ENCODE results near the gene TGFA. TPM values are rescaled to one million over a fixed set of nuclear protein-coding genes. Genes with fewer than 3 reads are reported as not detected.
A peak's percentile ranks its signal among the peaks of the same experiment; 100 is the strongest.

Gene TGFA
- total and polyA plus RNA-seq, 2 experiments from 2014 or later, result 9.2 to 17.3 TPM

DNA sequence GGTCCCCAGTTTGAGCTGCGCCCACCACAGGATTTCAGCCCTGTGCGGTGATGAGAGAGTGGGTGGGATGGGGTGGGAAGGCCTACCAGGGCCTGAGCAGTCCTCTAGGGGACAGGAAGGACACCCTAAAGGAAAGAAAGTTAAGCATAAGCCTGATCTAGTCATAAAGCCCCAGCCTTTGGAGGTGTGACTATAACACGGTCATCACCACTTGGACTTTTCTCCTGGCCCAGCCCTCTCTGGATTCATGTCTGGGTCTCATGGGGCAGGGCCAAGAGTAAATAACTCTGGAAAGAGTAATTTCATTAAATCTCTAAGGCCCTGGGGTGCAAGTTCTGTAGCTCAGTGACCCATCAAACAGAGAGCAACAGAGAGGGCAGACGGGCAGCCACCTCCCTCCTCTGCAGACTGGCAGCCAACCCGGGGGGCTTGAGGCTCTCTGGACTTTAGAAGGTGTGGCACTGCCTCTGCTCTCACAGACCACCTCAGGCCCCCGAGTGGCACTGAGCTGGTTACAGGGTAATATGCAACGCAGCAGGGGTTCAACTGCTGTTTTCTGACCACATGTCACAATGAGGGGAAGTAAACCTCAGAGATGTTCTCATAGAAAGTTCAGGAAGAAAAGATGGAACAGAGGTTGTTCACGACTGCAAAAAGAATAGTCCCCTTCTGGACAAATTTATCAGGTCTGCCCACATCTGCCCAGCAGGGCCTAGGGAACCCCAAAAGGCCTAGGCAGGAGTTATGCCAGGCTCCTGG, 41.5 kb downstream of the TGFA start:
- Histone ChIP-seq H4K20me1 (ENCODE audit: insufficient read depth) (no peaks in the 10 kb centered on the region), H3K4me3 (no peak overlapping the region), H3K4me1 (ENCODE audit: insufficient read depth) (peaks cover 35% of the 10 kb centered on the region), H3K27me3 (replicated peaks; ENCODE audit: insufficient read depth) (no peaks in the 10 kb centered on the region), H3K9me3 (ENCODE audit: low read depth) (no peaks in the 10 kb centered on the region), H3K36me3 (ENCODE audit: low read depth) (no peaks in the 10 kb centered on the region), H3K4me2 (ENCODE audit: unreplicated experiment) (no peak overlapping the region), H3K27ac (no peak overlapping the region), H3K79me2 (ENCODE audit: insufficient read depth) (no peaks in the 10 kb centered on the region), H3F3A (ENCODE audit: insufficient read depth) (peaks cover 15% of the 10 kb centered on the region; the same call in 1 of the 2 replicates), H3K9ac (no peak overlapping the region), H2AFZ (no peak overlapping the region), H3K9me2 (ENCODE audit: insufficient read depth) (no peaks in the 10 kb centered on the region)
- WGBS, 2 experiments (ENCODE audit: low coverage in 1 of 2, low lambda C conversion rate in 2 of 2, missing lambda C conversion rate in 2 of 2), result 85 to 93% methylated on average over 8 of the region's 8 CpGs
- TF ChIP-seq EZH2 (IDR thresholded peaks at IDR 0.05; ENCODE audit: insufficient read depth, poor library complexity, severe bottlenecking), result no peak
- in situ Hi-C loops (cut with MboI), result no loop called here
- peak; percentile 50 for DNase-seq

- TF ChIP-seq EZH2phosphoT487 (IDR thresholded peaks at IDR 0.05; ENCODE audit: insufficient read depth, low read depth) (no peak), EZH2 (IDR thresholded peaks at IDR 0.05; ENCODE audit: insufficient read depth, poor library complexity, severe bottlenecking) (no peak)
- no peak overlapping the region for H3K4me3 ChIP-seq
- H3K36me3 ChIP-seq (ENCODE audit: low read depth), result no peaks in the 10 kb centered on the region
- WGBS, 2 experiments (ENCODE audit: low coverage in 1 of 2, low lambda C conversion rate in 2 of 2, missing lambda C conversion rate in 2 of 2), result 92 to 100% methylated on average over 1 of the region's 1 CpG
- no peaks in the 10 kb centered on the region for H3K9me3 ChIP-seq (ENCODE audit: low read depth)
- no peaks in the 10 kb centered on the region for H3K9me2 ChIP-seq (ENCODE audit: insufficient read depth)
- peak overlapping the region; percentile 30; the same call in 1 of the 2 replicates for H3K27ac ChIP-seq
- peak; percentile 40 for DNase-seq
- no peaks in the 10 kb centered on the region for H3K27me3 ChIP-seq (replicated peaks; ENCODE audit: insufficient read depth)
- H3F3A ChIP-seq (ENCODE audit: insufficient read depth), result no peaks in the 10 kb centered on the region
- peaks cover 19% of the 10 kb centered on the region for H3K4me1 ChIP-seq (ENCODE audit: insufficient read depth)
- no peak overlapping the region for H3K9ac ChIP-seq
- in situ Hi-C loops (cut with MboI), result no loop called here
- no peaks in the 10 kb centered on the region for H4K20me1 ChIP-seq (ENCODE audit: insufficient read depth)
- H3K79me2 ChIP-seq (ENCODE audit: insufficient read depth), result no peaks in the 10 kb centered on the region
- no peak overlapping the region for H2AFZ ChIP-seq
- H3K4me2 ChIP-seq (ENCODE audit: unreplicated experiment), result no peak overlapping the region
Measured at GRCh38 chr2:70510313-70510712, 43.3 kb downstream of the TGFA start.

GRCh38 chr2:70509565-70509964, 44.1 kb downstream of the TGFA start:
- Histone ChIP-seq H3K9ac (no peak overlapping the region), H3K4me2 (ENCODE audit: unreplicated experiment) (no peak overlapping the region), H3K27me3 (replicated peaks; ENCODE audit: insufficient read depth) (no peaks in the 10 kb centered on the region), H3K4me3 (no peak overlapping the region), H3K36me3 (ENCODE audit: low read depth) (no peaks in the 10 kb centered on the region), H3F3A (ENCODE audit: insufficient read depth) (no peaks in the 10 kb centered on the region), H2AFZ (no peak overlapping the region), H3K4me1 (ENCODE audit: insufficient read depth) (peaks cover 19% of the 10 kb centered on the region), H3K79me2 (ENCODE audit: insufficient read depth) (no peaks in the 10 kb centered on the region), H4K20me1 (ENCODE audit: insufficient read depth) (no peaks in the 10 kb centered on the region), H3K9me3 (ENCODE audit: low read depth) (no peaks in the 10 kb centered on the region), H3K9me2 (ENCODE audit: insufficient read depth) (no peaks in the 10 kb centered on the region), H3K27ac (peak overlapping the region; percentile 30)
- TF ChIP-seq EZH2phosphoT487 (IDR thresholded peaks at IDR 0.05; ENCODE audit: insufficient read depth, low read depth) (no peak), EZH2 (IDR thresholded peaks at IDR 0.05; ENCODE audit: insufficient read depth, poor library complexity, severe bottlenecking) (no peak)
- 41 to 48% methylated on average over 3 of the region's 3 CpGs for WGBS, 2 experiments (ENCODE audit: low coverage in 1 of 2, low lambda C conversion rate in 2 of 2, missing lambda C conversion rate in 2 of 2)
- DNase-seq, result peak; percentile 89
- in situ Hi-C loops (cut with MboI), result no loop called here

GRCh38 chr2:70508711-70509462, 44.7 kb downstream of the TGFA start:
- TF ChIP-seq EZH2phosphoT487 (IDR thresholded peaks at IDR 0.05; ENCODE audit: insufficient read depth, low read depth), result no peak
- no peaks in the 10 kb centered on the region for H3K9me3 ChIP-seq (ENCODE audit: low read depth)
- no peaks in the 10 kb centered on the region for H3K79me2 ChIP-seq (ENCODE audit: insufficient read depth)
- no peaks in the 10 kb centered on the region for H4K20me1 ChIP-seq (ENCODE audit: insufficient read depth)
- H3K36me3 ChIP-seq (ENCODE audit: low read depth), result no peaks in the 10 kb centered on the region
- H3K4me2 ChIP-seq (ENCODE audit: unreplicated experiment), result no peak overlapping the region
- H3K27ac ChIP-seq, result no peak overlapping the region
- in situ Hi-C loops (cut with MboI), result no loop called here
- H2AFZ ChIP-seq, result no peak overlapping the region
- WGBS, 2 experiments (ENCODE audit: low coverage in 1 of 2, low lambda C conversion rate in 2 of 2, missing lambda C conversion rate in 2 of 2), result 53 to 55% methylated on average over 7 of the region's 7 CpGs
- H3K9ac ChIP-seq, result no peak overlapping the region
- no peak overlapping the region for H3K4me3 ChIP-seq
- no peaks in the 10 kb centered on the region for H3K9me2 ChIP-seq (ENCODE audit: insufficient read depth)
- no peaks in the 10 kb centered on the region for H3K27me3 ChIP-seq (replicated peaks; ENCODE audit: insufficient read depth)
- peaks cover 19% of the 10 kb centered on the region for H3K4me1 ChIP-seq (ENCODE audit: insufficient read depth)
- no peaks in the 10 kb centered on the region for H3F3A ChIP-seq (ENCODE audit: insufficient read depth)
- DNase-seq, result no peak
